Fibroblast of upper back skin (primary cell): Measurements from ENCODE around the gene PPM1J.
"Not testable (repeated sequence)": the region's sequence is repeated elsewhere in the genome, so short reads cannot be mapped to it uniquely, and the experiment has no call there.

ENCODE experiments used
- DNase-seq: peaks from one replicate; pipeline ENCODE4 v3.0.0-alpha.2; 2013

PPM1J gene

DNA sequence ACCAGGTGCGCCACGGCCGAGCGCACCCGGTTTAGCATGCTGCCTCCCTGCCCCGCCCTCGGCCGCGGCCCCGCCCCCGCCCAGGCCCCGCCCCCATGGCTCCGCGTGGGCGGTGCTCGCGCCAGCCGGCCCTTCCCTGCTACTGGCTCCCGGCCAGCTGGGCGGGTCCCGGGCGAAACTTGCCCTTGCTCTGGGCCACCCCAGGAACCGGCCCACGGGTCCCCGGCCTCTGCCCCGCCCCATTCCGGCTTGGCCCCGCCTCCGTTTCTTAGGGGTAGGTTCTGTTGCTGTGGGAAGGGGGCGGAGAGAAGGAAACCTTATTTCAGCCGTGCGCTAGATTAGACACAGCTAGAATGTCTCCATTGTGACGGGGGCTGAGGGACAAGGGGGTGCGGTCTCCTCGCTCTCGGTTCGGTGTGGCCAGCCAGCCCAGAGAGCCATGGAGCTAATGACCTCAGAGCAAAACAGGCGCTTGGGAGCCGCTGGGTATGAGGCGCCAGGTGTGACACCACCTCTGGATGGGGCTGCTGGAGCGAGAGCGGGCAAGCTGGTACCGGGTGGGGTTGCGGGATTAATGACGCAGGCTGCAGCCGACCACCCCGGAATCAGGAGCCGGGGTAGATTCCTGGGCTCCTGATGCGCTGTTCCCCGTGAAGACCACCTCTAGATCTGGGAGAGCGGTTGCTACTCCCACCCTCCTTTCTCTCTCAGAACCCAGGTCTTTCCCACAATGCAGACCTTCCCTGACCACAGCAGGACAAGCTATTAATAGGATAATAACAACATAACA lies at the start of gene PPM1J:
Gene PPM1J, minus strand, starts transcription at position 69 of the 790 bp plus-strand sequence. Its CDS starts 31 bp downstream, at position 38.
- DNase-seq = peak; percentile 85

- peak; percentile 47 for DNase-seq
These were observed 47.7 kb upstream of the PPM1J start for GRCh38 chr1:112762541-112763500.

- DNase-seq = no peak
These were observed 46.8 kb upstream of the PPM1J start for GRCh38 chr1:112761714-112762480.

DNA sequence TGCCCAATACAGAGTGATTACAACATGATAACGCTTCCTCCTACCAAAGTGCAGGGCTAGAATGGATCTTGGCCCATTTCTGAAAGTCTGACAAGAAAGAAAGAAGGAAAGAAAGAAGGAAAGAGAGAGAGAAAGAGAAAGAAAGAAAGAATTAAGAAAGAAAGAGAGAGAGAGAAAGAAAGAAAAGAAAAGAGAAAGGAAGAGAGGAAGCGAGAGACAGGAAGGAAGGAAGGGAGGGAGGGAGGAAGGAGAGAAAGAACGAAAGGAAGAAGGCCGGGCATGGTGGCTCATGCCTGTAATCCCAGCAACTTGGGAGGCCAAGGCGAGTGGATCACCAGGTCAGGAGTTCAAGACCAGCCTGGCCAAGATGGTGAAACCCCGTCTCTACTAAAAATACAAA lies 44.1 kb upstream of the PPM1J start:
- no peak for DNase-seq

DNA sequence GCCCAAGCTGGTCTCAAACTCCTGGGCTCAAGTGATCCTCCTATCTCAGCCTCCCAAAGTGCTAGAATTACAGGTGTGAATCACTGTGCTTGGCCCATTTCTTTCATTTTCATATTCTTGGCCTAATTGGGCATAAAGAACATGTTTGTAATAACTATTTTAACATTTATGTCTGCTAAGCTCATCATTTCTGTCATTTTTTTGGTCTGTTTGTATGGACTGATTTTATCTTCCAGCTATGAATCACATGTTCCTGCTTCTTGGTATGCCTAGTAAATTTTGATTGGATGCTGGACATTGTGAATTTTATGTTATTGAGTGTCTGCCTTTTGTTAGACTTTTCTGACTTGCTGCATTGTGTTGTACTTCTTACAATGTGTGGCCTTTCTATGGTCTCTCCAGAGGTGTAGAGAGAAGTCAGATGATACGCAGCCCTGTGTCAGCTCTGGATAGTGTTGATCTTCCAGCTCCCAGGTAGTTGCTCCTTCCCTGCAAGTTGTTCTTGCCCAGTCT lies 39.0 kb upstream of the PPM1J start:
- DNase-seq = no peak

- no peak for DNase-seq
These were observed 33.3 kb upstream of the PPM1J start for GRCh38 chr1:112748396-112748795.

- DNase-seq = peak; percentile 46
These were observed 29.0 kb upstream of the PPM1J start for GRCh38 chr1:112744009-112744578.

- DNase-seq = no peak
These were observed 28.3 kb upstream of the PPM1J start for GRCh38 chr1:112743174-112744008.

GRCh38 chr1:112737573-112737972 lies 22.4 kb upstream of the PPM1J start:
- DNase-seq = no peak

- peak; percentile 82 for DNase-seq
These were observed 20.6 kb upstream of the PPM1J start for GRCh38 chr1:112735752-112736151.

DNA sequence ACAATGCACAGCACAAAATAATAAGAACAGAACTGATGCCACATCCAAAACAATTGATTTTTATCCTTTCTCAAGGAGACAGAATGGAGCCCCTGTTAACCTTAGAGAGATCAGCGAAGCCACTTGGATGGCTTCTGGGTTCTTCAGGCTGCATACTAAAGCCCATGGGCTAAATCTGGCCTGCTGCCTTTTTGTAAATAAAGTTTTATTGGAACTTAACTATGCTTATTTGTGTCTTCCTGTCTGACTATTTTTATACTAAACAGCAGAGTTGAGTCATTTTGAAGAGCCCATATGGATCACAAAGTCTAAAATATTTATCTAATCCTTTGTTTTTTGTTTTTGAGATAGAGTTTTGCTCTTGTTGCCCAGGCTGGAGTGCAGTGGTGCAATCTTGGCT lies 16.3 kb upstream of the PPM1J start:
- DNase-seq = no peak

DNA sequence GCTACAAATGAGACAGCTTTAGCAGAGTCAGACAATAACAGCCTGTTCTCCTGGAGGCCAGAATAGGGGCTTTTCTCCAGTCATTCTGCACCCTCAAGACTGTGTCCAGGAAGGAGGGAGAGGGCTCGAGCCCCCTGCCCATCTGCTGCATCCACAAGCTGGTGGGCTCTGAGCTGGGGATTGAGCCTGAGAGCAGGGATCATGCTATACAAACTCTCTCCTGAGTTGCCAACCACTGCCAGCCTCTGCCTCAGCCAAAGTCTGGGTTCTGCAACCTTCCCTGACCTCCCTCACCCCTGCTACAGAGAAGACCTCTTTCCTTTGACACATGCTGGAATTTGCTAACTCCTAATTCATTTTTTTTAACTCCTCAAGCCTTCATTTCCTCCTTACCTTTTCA lies 14.8 kb upstream of the PPM1J start:
- no peak for DNase-seq

- not testable (repeated sequence) for DNase-seq
These were observed 13.9 kb upstream of the PPM1J start for GRCh38 chr1:112729011-112729410.

GRCh38 chr1:112728306-112728971 lies 13.3 kb upstream of the PPM1J start:
- DNase-seq = not testable (repeated sequence)

DNA sequence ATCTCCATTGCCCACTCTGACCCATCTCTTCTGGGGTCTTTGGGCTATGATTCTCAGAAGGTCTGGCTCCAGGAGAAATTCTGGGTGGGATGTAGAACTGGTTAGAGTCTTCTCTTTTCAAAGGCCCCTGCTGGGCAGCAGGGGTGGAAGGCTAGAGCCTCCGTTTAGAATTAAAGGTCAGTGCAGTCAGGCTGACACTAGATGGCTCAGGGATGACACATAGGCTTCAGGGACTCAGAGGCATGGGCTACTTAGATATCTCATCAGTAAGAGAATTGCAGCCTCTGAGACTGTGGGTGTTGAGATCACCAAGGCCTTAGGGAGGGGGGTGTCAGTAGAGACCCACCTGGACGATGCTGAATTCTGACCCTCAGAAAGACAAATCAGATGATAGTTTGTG lies 12.6 kb upstream of the PPM1J start:
- DNase-seq = no peak

- DNase-seq = not testable (repeated sequence)
These were observed 9.1 kb upstream of the PPM1J start for GRCh38 chr1:112724240-112724639.

GRCh38 chr1:112723511-112723839 lies 8.3 kb upstream of the PPM1J start:
- no peak for DNase-seq

DNA sequence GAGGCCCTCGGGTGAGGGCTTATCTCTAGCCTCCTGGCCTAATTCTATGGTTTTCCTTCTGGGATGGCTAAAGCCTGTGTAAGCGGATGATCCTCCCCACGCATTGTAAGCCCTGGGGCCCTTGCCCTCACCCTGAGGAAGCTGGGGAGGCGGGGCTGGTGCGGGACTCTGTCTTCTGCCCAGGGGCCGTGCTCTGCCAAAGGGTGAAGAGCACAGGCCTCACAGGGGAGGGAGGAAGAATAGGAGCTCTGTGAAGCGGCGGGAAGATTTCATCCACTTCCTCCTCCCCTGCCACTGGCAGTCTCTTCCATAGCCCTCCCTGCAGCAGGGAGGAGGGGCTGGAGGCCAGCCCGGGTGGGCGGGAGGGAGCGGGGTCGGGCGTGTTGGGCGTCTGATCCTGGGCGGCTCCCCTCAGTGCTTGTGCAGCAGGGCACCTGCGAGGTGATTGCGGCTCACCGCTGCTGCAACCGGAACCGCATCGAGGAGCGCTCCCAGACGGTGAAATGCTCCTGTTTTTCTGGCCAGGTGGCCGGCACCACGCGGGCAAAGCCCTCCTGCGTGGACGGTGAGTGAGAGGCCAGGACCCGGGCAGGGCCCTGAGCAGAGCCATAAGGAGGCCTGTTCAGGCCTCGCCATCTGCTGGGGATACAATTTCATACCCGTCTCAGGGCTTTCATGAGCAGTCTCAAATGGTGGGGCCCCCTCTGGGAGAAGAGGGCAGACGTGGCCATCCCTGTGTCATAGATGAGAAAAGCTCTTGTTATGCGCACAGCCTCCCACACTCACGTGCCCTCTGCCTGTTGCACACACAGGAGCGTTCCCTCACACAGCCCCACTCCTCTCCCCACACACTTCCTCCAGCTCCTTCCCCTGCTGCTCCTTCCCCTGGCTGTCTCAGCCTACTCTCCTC lies 7.7 kb upstream of the PPM1J start:
- peak; percentile 45 for DNase-seq

DNA sequence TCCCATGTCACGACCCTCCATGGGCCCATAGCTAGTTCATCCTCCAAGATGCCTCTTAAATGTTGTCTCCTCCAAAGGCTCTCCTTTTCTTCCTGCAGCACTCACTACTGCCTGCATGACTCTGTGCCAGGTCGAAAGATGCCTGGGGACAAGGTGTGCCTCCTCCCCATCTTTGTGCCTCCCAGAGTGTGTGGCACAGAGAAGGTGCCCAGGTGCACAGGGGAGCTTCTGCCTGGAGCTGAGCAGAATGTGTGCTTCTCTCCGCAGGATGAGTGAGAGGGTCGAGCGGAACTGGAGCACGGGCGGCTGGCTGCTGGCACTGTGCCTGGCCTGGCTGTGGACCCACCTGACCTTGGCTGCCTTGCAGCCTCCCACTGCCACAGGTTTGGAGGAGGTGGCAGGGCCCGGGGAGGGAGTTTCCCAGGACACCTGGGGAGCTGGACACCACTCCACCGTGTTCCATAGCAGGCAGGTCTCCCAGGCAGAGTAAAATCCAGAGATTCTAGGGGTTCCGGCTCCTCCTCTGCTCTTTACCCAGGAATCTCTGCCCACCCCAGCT lies 6.9 kb upstream of the PPM1J start:
- no peak for DNase-seq

GRCh38 chr1:112721294-112721693 lies 6.2 kb upstream of the PPM1J start:
- DNase-seq = not testable (repeated sequence)
